ENCODE results near the gene GGACT.

DNA sequence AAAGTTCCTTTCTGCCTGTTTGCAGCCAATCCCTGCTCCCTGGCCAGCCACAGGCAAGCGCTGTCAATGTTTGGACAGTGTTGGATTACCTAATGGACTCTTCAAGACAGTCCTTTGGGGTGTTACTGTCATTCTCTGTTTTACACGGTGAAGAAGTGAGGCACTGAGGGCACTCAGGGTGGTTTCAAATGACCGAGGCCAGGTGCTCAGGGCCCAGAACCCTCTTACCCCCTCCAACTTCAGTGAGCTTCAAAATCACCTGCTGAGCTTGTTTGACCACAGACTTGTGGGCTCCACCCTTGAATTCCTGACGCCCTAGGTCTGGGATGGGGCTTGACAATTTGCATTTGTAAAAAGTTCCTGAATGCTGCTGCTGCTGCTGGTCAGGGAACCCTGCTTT, 97.9 kb downstream of the GGACT start:
- TF ChIP-seq, protein P1, sequence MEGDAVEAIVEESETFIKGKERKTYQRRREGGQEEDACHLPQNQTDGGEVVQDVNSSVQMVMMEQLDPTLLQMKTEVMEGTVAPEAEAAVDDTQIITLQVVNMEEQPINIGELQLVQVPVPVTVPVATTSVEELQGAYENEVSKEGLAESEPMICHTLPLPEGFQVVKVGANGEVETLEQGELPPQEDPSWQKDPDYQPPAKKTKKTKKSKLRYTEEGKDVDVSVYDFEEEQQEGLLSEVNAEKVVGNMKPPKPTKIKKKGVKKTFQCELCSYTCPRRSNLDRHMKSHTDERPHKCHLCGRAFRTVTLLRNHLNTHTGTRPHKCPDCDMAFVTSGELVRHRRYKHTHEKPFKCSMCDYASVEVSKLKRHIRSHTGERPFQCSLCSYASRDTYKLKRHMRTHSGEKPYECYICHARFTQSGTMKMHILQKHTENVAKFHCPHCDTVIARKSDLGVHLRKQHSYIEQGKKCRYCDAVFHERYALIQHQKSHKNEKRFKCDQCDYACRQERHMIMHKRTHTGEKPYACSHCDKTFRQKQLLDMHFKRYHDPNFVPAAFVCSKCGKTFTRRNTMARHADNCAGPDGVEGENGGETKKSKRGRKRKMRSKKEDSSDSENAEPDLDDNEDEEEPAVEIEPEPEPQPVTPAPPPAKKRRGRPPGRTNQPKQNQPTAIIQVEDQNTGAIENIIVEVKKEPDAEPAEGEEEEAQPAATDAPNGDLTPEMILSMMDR (IDR thresholded peaks at IDR 0.05): no peak
- TF ChIP-seq POLR2A (IDR thresholded peaks at IDR 0.05): no peak
- no peak for TF ChIP-seq POLR2AphosphoS5 (IDR thresholded peaks at IDR 0.05)

All from gastroesophageal sphincter (tissue), 3 donors.